ENCODE data around the gene ARHGAP25. TPM values are rescaled to one million over a fixed set of nuclear protein-coding genes. Genes with fewer than 3 reads are reported as not detected.

Gene ARHGAP25
- total and polyA plus RNA-seq, 11 donors, result 2.6 to 27.9 (median 4.8) TPM

- ATAC-seq (peak in 3 of 4 donors; percentile 32 to 56 (median 54)), DNase-seq (peak in 4 of 5 donors; percentile 27 to 35 (median 34))
- 87 to 90% (median 89%) methylated on average over 19 of the region's 19 CpGs for WGBS, 4 donors
- TF ChIP-seq POLR2A (IDR thresholded peaks at IDR 0.05) (no peak), CTCF (IDR thresholded peaks at IDR 0.05) (no peak)
- Histone ChIP-seq H3K27ac (peak overlapping the region in 3 of 12 donors; percentile 19 to 83 (median 64)), H3K9me3 (no peaks in the 10 kb centered on the region), H3K4me3 (no peak overlapping the region), H3K4me1 (peaks cover 0 to 48% (median 0%) of the 10 kb centered on the region in 12 donors), H3K36me3 (no peaks in the 10 kb centered on the region), H3K27me3 (no peaks in the 10 kb centered on the region)
- intact Hi-C loops (cut with DNase I), result no loop called here
Observed at GRCh38 chr2:68732036-68732932, 2.3 kb upstream of the ARHGAP25 start.

- Histone ChIP-seq H3K4me1 (peaks cover 0 to 51% (median 0%) of the 10 kb centered on the region in 12 donors), H3K27ac (peak overlapping the region in 1 of 12 donors; percentile 93), H3K27me3 (no peaks in the 10 kb centered on the region), H3K36me3 (no peaks in the 10 kb centered on the region), H3K4me3 (no peak overlapping the region), H3K9me3 (no peaks in the 10 kb centered on the region)
- 80 to 89% (median 86%) methylated on average over 4 of the region's 4 CpGs for WGBS, 4 donors
- no peak for TF ChIP-seq CTCF (IDR thresholded peaks at IDR 0.05)
- TF ChIP-seq POLR2A (IDR thresholded peaks at IDR 0.05), result no peak
- intact Hi-C loops (cut with DNase I), result no loop called here
- ATAC-seq (no peak), DNase-seq (no peak)
Observed at GRCh38 chr2:68733365-68733764, 1.2 kb upstream of the ARHGAP25 start.

- H3K36me3 ChIP-seq, result no peaks in the 10 kb centered on the region
- ATAC-seq (no peak), DNase-seq (no peak)
- TF ChIP-seq POLR2A (IDR thresholded peaks at IDR 0.05), result no peak
- no peak for TF ChIP-seq CTCF (IDR thresholded peaks at IDR 0.05)
- H3K27me3 ChIP-seq, result no peaks in the 10 kb centered on the region
- H3K4me1 ChIP-seq, result peaks cover 0 to 59% (median 0%) of the 10 kb centered on the region in 12 donors
- 81 to 98% (median 86%) methylated on average over 3 of the region's 3 CpGs for WGBS, 4 donors
- no peaks in the 10 kb centered on the region for H3K9me3 ChIP-seq
- intact Hi-C loops (cut with DNase I), result no loop called here
- H3K4me3 ChIP-seq, result peak overlapping the region in 2 of 12 donors; percentile 46 to 67
- peak overlapping the region in 3 of 12 donors; percentile 24 to 93 (median 59) for H3K27ac ChIP-seq
Observed at GRCh38 chr2:68734176-68734575, 435 bp upstream of the ARHGAP25 start.

GRCh38 chr2:68736086-68736485, 1.5 kb downstream of the ARHGAP25 start:
- TF ChIP-seq POLR2A (IDR thresholded peaks at IDR 0.05) (no peak), CTCF (IDR thresholded peaks at IDR 0.05) (no peak)
- DNase-seq (no peak), ATAC-seq (no peak)
- Histone ChIP-seq H3K36me3 (no peaks in the 10 kb centered on the region), H3K27ac (peak overlapping the region in 2 of 12 donors; percentile 59 to 93), H3K27me3 (no peaks in the 10 kb centered on the region), H3K4me3 (peak overlapping the region in 6 of 12 donors; percentile 15 to 67 (median 37)), H3K9me3 (no peaks in the 10 kb centered on the region), H3K4me1 (peaks cover 0 to 75% (median 0%) of the 10 kb centered on the region in 12 donors)
- intact Hi-C loops (cut with DNase I), result no loop called here
- WGBS, 4 donors, result 61 to 71% (median 68%) methylated on average over 2 of the region's 2 CpGs

All from heart left ventricle (tissue), 16 donors.